Endothelial cell (in vitro differentiated cells): ENCODE data around the gene KLHL35. TPM values are rescaled to one million over a fixed set of nuclear protein-coding genes. Genes with fewer than 3 reads are reported as not detected.
A peak's percentile ranks its signal among the peaks of the same experiment; 100 is the strongest.

Experiments used
- DNase-seq: peaks from one replicate; pipeline ENCODE4 v3.0.0; 2021; ENCODE audit warnings: low spot score
- H3K27ac Mint-ChIP-seq: one replicate; pipeline ENCODE4 v1.8.0; 2021; ENCODE audit warnings: mixed read lengths, inconsistent platforms; ENCODE audit not compliant: unreplicated experiment
- H3K27me3 Mint-ChIP-seq: one replicate; pipeline ENCODE4 v1.8.0; 2021; ENCODE audit warnings: mild to moderate bottlenecking, moderate library complexity, mixed read lengths, inconsistent platforms; ENCODE audit not compliant: unreplicated experiment
- H3K36me3 Mint-ChIP-seq: one replicate; pipeline ENCODE4 v1.8.0; 2021; ENCODE audit warnings: mild to moderate bottlenecking, low read depth, mixed read lengths, inconsistent platforms; ENCODE audit not compliant: unreplicated experiment
- H3K4me1 Mint-ChIP-seq: one replicate; pipeline ENCODE4 v1.8.0; 2021; ENCODE audit warnings: mild to moderate bottlenecking, mixed read lengths, inconsistent platforms; ENCODE audit not compliant: unreplicated experiment
- H3K4me3 Mint-ChIP-seq: one replicate; pipeline ENCODE4 v1.8.0; 2021; ENCODE audit warnings: mild to moderate bottlenecking, mixed read lengths, inconsistent platforms; ENCODE audit not compliant: unreplicated experiment
- H3K9me3 Mint-ChIP-seq: one replicate; pipeline ENCODE4 v1.8.0; 2021; ENCODE audit warnings: mixed read lengths, inconsistent platforms; ENCODE audit not compliant: unreplicated experiment
- CTCF ChIP-seq: fragments of 200-600 bp; sonication (generic); IDR thresholded peaks from one replicate; pipeline ENCODE4 v1.5.0; 2021; ENCODE audit warnings: antibody characterized with exemption; ENCODE audit not compliant: unreplicated experiment
- long read RNA-seq: library from polyadenylated mRNA; unstranded; transcript quantifications from one replicate; pipeline ENCODE4 v2.0.0, GENCODE V29; 2020; ENCODE audit not compliant: unreplicated experiment
- total RNA-seq: library from RNA; stranded (reverse); fragmentation: NEBNext Ultra II Directional; extraction: Animal tissue kit (Norgen Biotek cat#: 25700); gene quantifications from one replicate; pipeline ENCODE4 v1.2.1, GENCODE V29; 2021; ENCODE audit not compliant: unreplicated experiment

KLHL35 gene
- 2.8 TPM for total RNA-seq
- long read RNA-seq, partial matches to known transcripts = 0 of 2 reads
- long read RNA-seq, other reads (novel, unspliced or antisense) = 0 of 2 reads

GRCh38 chr11:75432911-75433321 lies at the start of gene KLHL35:
Gene KLHL35, minus strand, starts transcription at chr11:75433203. Its CDS starts 2,574 bp downstream, at chr11:75430629.
- Mint-ChIP-seq H3K27me3 (peaks cover 55% of the 10 kb centered on the region), H3K4me1 (peaks cover 42% of the 10 kb centered on the region), H3K9me3 (no peaks in the 10 kb centered on the region), H3K4me3 (peak within 1 kb of the TSS; percentile 49), H3K36me3 (peaks cover 64% of the 10 kb centered on the region), H3K27ac (peak within 1 kb of the TSS; percentile 62)
- DNase-seq = peak; percentile 47
- TF ChIP-seq CTCF = no peak

GRCh38 chr11:75481922-75482606 lies 49.1 kb upstream of the KLHL35 start:
- TF ChIP-seq CTCF = no peak
- peaks cover 61% of the 10 kb centered on the region for H3K4me1 Mint-ChIP-seq
- no peak overlapping the region for H3K27ac Mint-ChIP-seq
- H3K9me3 Mint-ChIP-seq = no peaks in the 10 kb centered on the region
- H3K4me3 Mint-ChIP-seq = peak overlapping the region; percentile 9
- peaks cover 56% of the 10 kb centered on the region for H3K36me3 Mint-ChIP-seq
- no peak for DNase-seq
- H3K27me3 Mint-ChIP-seq = peaks cover 23% of the 10 kb centered on the region

GRCh38 chr11:75481223-75481921 lies 48.4 kb upstream of the KLHL35 start:
- peaks cover 20% of the 10 kb centered on the region for H3K27me3 Mint-ChIP-seq
- no peak overlapping the region for H3K27ac Mint-ChIP-seq
- no peak overlapping the region for H3K4me3 Mint-ChIP-seq
- no peak for TF ChIP-seq CTCF
- H3K36me3 Mint-ChIP-seq = peaks cover 54% of the 10 kb centered on the region
- H3K9me3 Mint-ChIP-seq = no peaks in the 10 kb centered on the region
- DNase-seq = no peak
- H3K4me1 Mint-ChIP-seq = peaks cover 62% of the 10 kb centered on the region

- TF ChIP-seq CTCF = no peak
- peaks cover 69% of the 10 kb centered on the region for H3K4me1 Mint-ChIP-seq
- H3K27me3 Mint-ChIP-seq = peaks cover 23% of the 10 kb centered on the region
These were observed 47.5 kb upstream of the KLHL35 start for GRCh38 chr11:75480185-75481175.

More at GRCh38 chr11:75480185-75481175, 47.5 kb upstream of the KLHL35 start:
- Mint-ChIP-seq H3K9me3 (no peaks in the 10 kb centered on the region), H3K27ac (peak overlapping the region; percentile 76), H3K4me3 (peak overlapping the region; percentile 48), H3K36me3 (peaks cover 56% of the 10 kb centered on the region)
- no peak for DNase-seq
